Choroid plexus epithelial cell (primary cell): Measurements from ENCODE around the gene SCUBE3.

Source experiments
- DNase-seq: peaks from one replicate; pipeline ENCODE4 v3.0.0-alpha.2; 2010; ENCODE audit warnings: low read depth
- H3K4me3 ChIP-seq: 2 replicates; pipeline ENCODE4 v1.5.1; 2011; ENCODE audit warnings: low read depth, mild to moderate bottlenecking, control low read depth, low read length, moderate library complexity
- CTCF ChIP-seq: conservative IDR thresholded peaks from 2 replicates; pipeline ENCODE4 v1.5.1; 2011; ENCODE audit warnings: low read depth, mild to moderate bottlenecking, control low read depth, inconsistent platforms, low read length, moderate library complexity

Gene SCUBE3

GRCh38 chr6:35216412-35216732 is 2.6 kb downstream of the SCUBE3 start:
- H3K4me3 ChIP-seq, result no peak overlapping the region
- no peak for TF ChIP-seq CTCF
- DNase-seq, result no peak

GRCh38 chr6:35216851-35217811 is 3.4 kb downstream of the SCUBE3 start:
- DNase-seq, result no peak
- no peak for TF ChIP-seq CTCF
- no peak overlapping the region for H3K4me3 ChIP-seq

DNA sequence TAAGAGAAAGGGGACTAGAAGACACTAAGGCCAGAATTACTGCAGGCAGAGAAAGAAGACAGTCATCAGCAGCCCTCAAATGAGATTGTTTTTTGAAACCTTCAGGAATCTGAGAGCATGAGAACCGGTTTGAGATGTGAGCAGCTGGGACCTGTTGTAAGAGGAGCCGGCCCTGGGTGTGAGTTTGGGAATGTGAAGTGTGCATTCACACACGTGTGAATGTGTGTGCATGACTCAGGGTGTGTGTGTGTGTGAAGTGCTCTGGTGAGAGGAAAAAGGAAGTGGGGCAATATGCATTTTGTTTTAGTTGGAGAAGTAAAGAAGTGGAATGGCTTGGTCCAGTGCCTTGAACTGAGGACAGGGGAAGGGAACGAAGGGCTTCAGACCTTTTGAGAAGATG is 4.3 kb downstream of the SCUBE3 start:
- TF ChIP-seq CTCF, result no peak
- H3K4me3 ChIP-seq, result no peak overlapping the region
- peak; percentile 54 for DNase-seq

DNA sequence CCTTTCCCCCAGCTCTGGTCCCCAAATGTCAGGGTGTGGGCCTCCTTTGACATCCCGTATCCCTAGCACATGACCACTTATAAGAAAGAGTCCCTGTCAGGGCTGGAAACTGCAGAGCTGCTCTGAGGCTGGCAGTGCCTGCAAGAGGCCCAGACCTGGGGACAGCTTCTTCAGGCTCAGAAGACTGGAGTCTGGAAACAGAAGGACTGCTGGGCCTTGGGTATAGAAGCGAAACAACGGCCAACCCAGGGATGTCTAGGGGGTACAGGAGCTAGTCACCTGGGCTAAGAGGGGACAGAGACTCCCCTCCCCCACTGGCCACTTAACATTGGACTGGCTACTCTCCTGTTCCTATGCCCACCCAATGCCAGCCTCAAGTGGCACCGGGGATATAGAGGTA is 4.7 kb downstream of the SCUBE3 start:
- TF ChIP-seq CTCF, result no peak

GRCh38 chr6:35219683-35220326 is 6.0 kb downstream of the SCUBE3 start:
- TF ChIP-seq CTCF, result no peak
- DNase-seq, result no peak
- no peak overlapping the region for H3K4me3 ChIP-seq

More for the DNA sequence above, 4.7 kb downstream of the SCUBE3 start:
- DNase-seq, result no peak
- no peak overlapping the region for H3K4me3 ChIP-seq

GRCh38 chr6:35220711-35221110 is 7.0 kb downstream of the SCUBE3 start:
- H3K4me3 ChIP-seq, result no peak overlapping the region
- TF ChIP-seq CTCF, result no peak
- DNase-seq, result no peak
